ENCODE measurements around the gene MT1G.

GRCh38 chr16:56681939-56682702 is 14.3 kb upstream of the MT1G start, which contains the start of gene MT1X:
- no peak for TF ChIP-seq CTCF (IDR thresholded peaks at IDR 0.05; ENCODE audit: low read length)
- TF ChIP-seq EZH2phosphoT487 (IDR thresholded peaks at IDR 0.05; ENCODE audit: low read length) = no peak
- no peak for TF ChIP-seq EZH2 (optimal IDR thresholded peaks at IDR 0.05; ENCODE audit: low read depth, low read length)
